GM12873 (cell line): ENCODE results near the gene ANKMY2.

Experiments used
- TF ChIP-seq, protein P1 (sequence below): IDR thresholded peaks from 2 replicates; pipeline ENCODE4 v1.5.1; 2012; ENCODE audit warnings: low read depth, mild to moderate bottlenecking, moderate library complexity, low read length, control low read depth; ENCODE audit not compliant: insufficient read depth; ENCODE audit errors: missing control alignments

Gene ANKMY2

DNA sequence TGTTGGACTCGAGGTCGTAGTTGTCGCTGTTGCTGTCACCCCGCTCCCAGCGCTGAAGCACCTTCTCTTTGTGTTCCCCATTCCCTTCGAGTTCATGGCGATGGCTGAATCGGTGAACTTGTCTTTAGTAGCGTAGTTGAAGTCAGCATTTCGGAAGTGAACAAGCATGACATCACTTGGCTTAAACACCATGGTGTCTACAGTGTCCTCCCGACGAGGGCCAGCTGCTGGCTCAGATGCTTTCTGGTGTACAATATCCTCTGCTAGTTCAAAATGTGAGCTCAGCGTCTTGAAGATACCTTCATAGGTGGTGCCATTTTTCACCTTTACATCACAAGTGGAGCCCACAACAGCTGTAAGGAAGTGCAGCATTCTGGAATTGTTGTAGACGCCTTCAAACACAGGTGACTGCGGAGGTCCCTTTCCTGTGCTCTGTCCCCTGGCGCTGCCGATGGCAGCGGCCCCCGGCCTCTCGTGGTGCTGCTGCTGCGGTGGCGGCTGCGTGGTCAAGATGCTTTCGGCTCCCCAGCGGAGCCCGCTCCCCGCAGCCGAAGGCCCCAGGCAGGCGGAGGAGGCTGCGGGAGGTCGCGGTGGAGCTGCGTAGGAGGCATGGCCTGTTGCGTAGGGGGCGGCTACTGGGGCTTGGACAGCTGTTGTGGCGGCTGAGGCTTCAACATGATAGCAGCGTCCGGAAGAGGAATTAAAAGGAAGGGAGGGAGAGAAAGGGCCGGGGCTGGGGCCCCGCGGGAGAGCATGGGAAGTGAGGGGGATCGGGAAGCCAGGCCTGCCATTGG lies 59.3 kb downstream of the ANKMY2 start:
- TF ChIP-seq, protein P1, sequence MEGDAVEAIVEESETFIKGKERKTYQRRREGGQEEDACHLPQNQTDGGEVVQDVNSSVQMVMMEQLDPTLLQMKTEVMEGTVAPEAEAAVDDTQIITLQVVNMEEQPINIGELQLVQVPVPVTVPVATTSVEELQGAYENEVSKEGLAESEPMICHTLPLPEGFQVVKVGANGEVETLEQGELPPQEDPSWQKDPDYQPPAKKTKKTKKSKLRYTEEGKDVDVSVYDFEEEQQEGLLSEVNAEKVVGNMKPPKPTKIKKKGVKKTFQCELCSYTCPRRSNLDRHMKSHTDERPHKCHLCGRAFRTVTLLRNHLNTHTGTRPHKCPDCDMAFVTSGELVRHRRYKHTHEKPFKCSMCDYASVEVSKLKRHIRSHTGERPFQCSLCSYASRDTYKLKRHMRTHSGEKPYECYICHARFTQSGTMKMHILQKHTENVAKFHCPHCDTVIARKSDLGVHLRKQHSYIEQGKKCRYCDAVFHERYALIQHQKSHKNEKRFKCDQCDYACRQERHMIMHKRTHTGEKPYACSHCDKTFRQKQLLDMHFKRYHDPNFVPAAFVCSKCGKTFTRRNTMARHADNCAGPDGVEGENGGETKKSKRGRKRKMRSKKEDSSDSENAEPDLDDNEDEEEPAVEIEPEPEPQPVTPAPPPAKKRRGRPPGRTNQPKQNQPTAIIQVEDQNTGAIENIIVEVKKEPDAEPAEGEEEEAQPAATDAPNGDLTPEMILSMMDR: no peak

DNA sequence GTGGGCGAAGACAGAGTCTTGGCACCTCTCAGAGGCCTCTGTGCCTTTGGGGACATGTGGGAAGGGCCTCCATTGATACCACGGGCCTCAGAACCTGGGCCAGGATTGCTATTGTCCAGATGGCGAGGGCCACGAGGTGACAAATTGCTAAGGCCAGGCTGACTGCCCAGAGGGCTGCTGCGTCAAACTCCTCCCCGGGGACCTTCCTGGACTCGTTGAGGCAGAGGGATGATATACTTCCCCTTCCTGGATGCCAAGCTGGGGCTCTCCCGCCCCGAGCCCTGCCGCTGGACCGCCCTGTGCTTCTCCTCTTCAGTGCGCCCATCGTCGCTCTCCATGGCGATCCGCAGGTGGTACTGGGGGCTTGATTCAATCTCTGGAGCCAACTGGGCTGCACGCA lies 60.0 kb downstream of the ANKMY2 start:
- TF ChIP-seq, protein P1: no peak

DNA sequence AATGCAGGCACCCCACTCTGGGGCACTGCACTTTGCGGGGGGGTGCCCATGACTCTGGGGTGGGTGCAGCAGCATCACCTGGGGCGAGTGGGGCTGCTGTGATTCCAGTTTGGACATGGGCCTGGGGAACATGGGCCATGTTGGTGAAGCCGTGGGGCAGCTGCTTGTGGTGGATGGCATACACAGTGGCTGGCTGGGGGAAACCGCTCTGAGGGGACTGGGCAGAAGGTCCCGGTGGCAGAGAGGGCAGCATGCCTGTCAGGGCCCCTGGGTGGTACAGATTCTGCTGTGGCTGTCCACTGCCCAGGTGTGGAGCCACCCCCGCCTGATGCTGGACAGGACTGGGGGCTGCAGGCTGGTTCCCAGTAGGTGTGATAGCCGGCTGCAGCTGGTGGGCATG lies 61.7 kb downstream of the ANKMY2 start:
- TF ChIP-seq, protein P1: no peak

DNA sequence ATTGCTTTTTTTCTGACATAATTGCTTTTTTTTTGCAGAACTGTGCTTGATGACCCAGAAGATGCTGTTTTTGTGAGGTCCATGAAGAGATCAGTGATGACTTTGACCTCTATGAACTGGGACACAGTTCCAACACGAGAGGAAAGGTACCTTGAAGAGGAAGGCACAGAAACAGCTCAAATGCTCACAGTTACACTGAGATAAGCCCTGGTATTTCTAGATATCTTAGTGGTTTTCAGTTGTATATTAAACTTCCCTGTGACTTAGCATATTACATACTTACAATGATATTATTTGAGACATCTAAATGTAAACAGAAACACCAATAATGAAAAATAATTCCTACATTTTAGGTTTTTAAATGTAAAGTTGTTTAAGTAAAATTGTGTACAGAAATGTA lies 64.3 kb downstream of the ANKMY2 start:
- TF ChIP-seq, protein P1: no peak

DNA sequence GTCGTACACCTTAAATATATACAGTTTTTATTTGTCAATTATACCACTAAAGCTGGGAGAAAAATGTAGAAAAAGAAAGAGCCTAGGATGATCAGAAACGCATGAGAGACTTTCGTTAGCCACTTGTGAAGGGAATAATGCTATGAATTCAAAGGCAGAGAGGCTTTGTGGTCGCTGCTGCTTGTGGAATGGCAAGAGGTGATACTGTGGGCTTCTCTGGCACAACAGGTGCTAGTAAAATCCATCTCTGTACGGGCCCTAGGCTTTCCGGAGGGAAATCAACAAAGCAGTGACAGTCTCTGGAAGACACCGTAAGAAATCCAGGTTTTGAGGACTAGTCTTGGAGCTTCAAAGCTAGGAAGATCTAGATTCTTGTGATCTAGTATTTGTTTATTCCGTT lies 66.3 kb downstream of the ANKMY2 start:
- TF ChIP-seq, protein P1: no peak

DNA sequence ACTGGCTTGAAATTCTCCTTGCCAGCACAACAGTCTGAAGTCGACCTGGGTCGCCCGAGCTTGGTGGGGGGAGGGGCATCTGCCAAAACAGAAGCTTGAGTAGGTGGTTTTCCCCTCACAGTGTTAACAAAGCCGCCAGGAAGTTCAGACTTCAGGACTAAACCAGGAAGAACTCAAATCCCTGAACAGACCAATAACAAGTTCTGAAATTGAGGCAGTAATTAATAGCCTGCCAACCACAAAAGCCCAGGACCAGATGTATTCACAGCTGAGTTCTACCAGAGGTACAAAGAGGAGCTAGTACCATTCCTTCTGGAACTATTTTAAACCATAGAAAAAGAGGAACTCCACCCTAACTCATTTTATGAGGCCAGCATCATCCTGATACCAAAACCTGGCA lies 73.6 kb downstream of the ANKMY2 start:
- TF ChIP-seq, protein P1: no peak

DNA sequence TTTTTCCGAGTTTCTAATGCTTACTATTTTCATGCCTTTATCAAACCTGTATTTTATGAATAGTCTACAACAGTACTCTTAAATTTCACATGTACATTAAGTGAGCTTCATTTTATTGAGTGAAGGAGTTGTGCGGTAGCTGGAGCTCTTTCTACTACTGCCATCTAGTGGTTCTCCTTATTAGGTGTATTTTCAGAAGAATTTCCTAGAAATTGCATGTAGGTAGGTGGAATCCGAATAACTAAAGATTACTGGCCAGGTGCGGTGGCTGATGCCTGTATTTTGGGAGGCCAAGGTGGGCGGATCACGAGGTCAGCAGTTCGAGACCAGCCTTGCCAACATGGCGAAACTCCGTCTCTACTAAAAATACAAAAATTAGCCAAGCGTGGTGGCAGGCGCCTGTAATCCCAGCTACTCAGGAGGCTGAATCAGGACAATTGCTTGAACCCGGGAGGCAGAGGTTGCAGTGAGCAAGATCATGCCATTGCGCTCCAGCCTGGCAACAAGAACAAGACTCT lies 80.6 kb downstream of the ANKMY2 start:
- TF ChIP-seq, protein P1: peak; percentile 63
